Jurkat, Clone E6-1 (cell line): Measurements from ENCODE around the gene FKRP.
"Not testable (repeated sequence)": the region's sequence is repeated elsewhere in the genome, so short reads cannot be mapped to it uniquely, and the experiment has no call there.

ENCODE experiments used
- DNase-seq: peaks from one replicate; pipeline ENCODE4 v3.0.0-alpha.2; 2011; ENCODE audit warnings: low read depth, low spot score
- H3K4me3 ChIP-seq: 2 replicates; pipeline ENCODE4 v1.5.1; 2011; ENCODE audit warnings: mild to moderate bottlenecking, low read length, control low read depth, moderate library complexity

The FKRP gene

GRCh38 chr19:46746281-46747057 lies 612 bp downstream of the FKRP start, which contains the start of gene STRN4:
Gene STRN4, minus strand, starts transcription at chr19:46746450. Its CDS starts 20 bp downstream, at chr19:46746430.
- peak within 1 kb of the TSS; percentile 97 for H3K4me3 ChIP-seq
- no peak for DNase-seq

- peak; percentile 73 for DNase-seq
- H3K4me3 ChIP-seq, result no peak overlapping the region
These were observed 2.7 kb downstream of the FKRP start for GRCh38 chr19:46748325-46749109.

GRCh38 chr19:46753420-46754155 lies 7.7 kb downstream of the FKRP start:
- DNase-seq, result peak; percentile 63
- no peak overlapping the region for H3K4me3 ChIP-seq

- no peak for DNase-seq
- H3K4me3 ChIP-seq, result no peak overlapping the region
These were observed 9.4 kb downstream of the FKRP start for GRCh38 chr19:46755077-46755852.

GRCh38 chr19:46755853-46756543 lies 10.1 kb downstream of the FKRP start:
- DNase-seq, result no peak
- no peak overlapping the region for H3K4me3 ChIP-seq

GRCh38 chr19:46756544-46756888 lies 10.7 kb downstream of the FKRP start:
- no peak overlapping the region for H3K4me3 ChIP-seq
- no peak for DNase-seq

- no peak overlapping the region for H3K4me3 ChIP-seq
- DNase-seq, result no peak
These were observed 13.3 kb downstream of the FKRP start for GRCh38 chr19:46759206-46759605.

GRCh38 chr19:46759817-46760333 lies 14.0 kb downstream of the FKRP start:
- no peak for DNase-seq

GRCh38 chr19:46760363-46760762 lies 14.5 kb downstream of the FKRP start:
- DNase-seq, result no peak
- no peak overlapping the region for H3K4me3 ChIP-seq

More at GRCh38 chr19:46759817-46760333, 14.0 kb downstream of the FKRP start:
- no peak overlapping the region for H3K4me3 ChIP-seq

GRCh38 chr19:46760897-46761296 lies 15.0 kb downstream of the FKRP start:
- not testable (repeated sequence) for DNase-seq, H3K4me3 ChIP-seq

- DNase-seq, result no peak
- H3K4me3 ChIP-seq, result no peak overlapping the region
These were observed 15.6 kb downstream of the FKRP start for GRCh38 chr19:46761418-46761831.

GRCh38 chr19:46762245-46762890 lies 16.5 kb downstream of the FKRP start:
- H3K4me3 ChIP-seq, result no peak overlapping the region
- no peak for DNase-seq

GRCh38 chr19:46764817-46765291 lies 19.0 kb downstream of the FKRP start:
- H3K4me3 ChIP-seq, result no peak overlapping the region
- DNase-seq, result no peak

GRCh38 chr19:46766569-46767317 lies 20.9 kb downstream of the FKRP start:
- DNase-seq, result peak; percentile 50
- no peak overlapping the region; the same call in 1 of the 2 replicates for H3K4me3 ChIP-seq

GRCh38 chr19:46768746-46769145 lies 22.9 kb downstream of the FKRP start:
- H3K4me3 ChIP-seq, DNase-seq: not testable (repeated sequence)

- no peak overlapping the region for H3K4me3 ChIP-seq
- DNase-seq, result no peak
These were observed 26.5 kb downstream of the FKRP start for GRCh38 chr19:46772170-46773017.
